GM23338 (cell line): ENCODE measurements around the gene ZNF544.

Experiments used
- CREB1 ChIP-seq: fragments of 250-450 bp; sonication (Bioruptor Pico); IDR thresholded peaks from 2 replicates; pipeline ENCODE4 v1.5.0; 2020; ENCODE audit warnings: low read depth, mild to moderate bottlenecking, moderate library complexity
- CTCF ChIP-seq, 2 experiments: fragments of 200-600 bp in 1 of 2; sonication (generic) in 1 of 2; conservative IDR thresholded peaks; 2 replicates each; pipeline versions ENCODE4 v1.5.1 to v1.6.1; 2016 to 2017; ENCODE audit warnings: antibody characterized with exemption in 2 of 2, low read depth in 2 of 2, mild to moderate bottlenecking in 2 of 2, moderate library complexity in 1 of 2
- EZH2 ChIP-seq: fragments of 200-600 bp; sonication (generic); IDR thresholded peaks from one replicate; pipeline ENCODE4 v1.8.0; 2017; ENCODE audit warnings: antibody characterized with exemption, mild to moderate bottlenecking, low read depth; ENCODE audit not compliant: unreplicated experiment
- EZH2phosphoT487 ChIP-seq: fragments of 200-600 bp; sonication (generic); IDR thresholded peaks from one replicate; pipeline ENCODE4 v1.8.1; 2018; ENCODE audit warnings: antibody characterized with exemption; ENCODE audit not compliant: unreplicated experiment
- JUNB ChIP-seq: IDR thresholded peaks from one replicate; pipeline ENCODE4 v1.6.1; 2016; ENCODE audit warnings: antibody characterized with exemption; ENCODE audit not compliant: unreplicated experiment
- POLR2AphosphoS5 ChIP-seq: IDR thresholded peaks from 2 replicates; pipeline ENCODE4 v1.6.1; 2016; ENCODE audit warnings: antibody characterized with exemption, low read depth
- REST ChIP-seq: IDR thresholded peaks from one replicate; pipeline ENCODE4 v1.6.1; 2018; ENCODE audit warnings: antibody characterized with exemption; ENCODE audit not compliant: unreplicated experiment
- STAT1 ChIP-seq: IDR thresholded peaks from one replicate; pipeline ENCODE4 v1.6.1; 2016; ENCODE audit warnings: antibody characterized with exemption; ENCODE audit not compliant: unreplicated experiment
- ZNF331 ChIP-seq: fragments of 250-450 bp; sonication (Bioruptor Pico); IDR thresholded peaks from 2 replicates; pipeline ENCODE4 v1.5.0; 2020; ENCODE audit warnings: low read depth, mild to moderate bottlenecking, moderate library complexity
- TF ChIP-seq, protein P1 (sequence below): IDR thresholded peaks from 2 replicates; pipeline ENCODE4 v1.6.1; 2016; ENCODE audit warnings: antibody characterized with exemption

GRCh38 chr19:58218899-58219298 lies 9.8 kb upstream of the ZNF544 start:
- TF ChIP-seq CTCF (conservative IDR thresholded peaks at IDR 0.05; ENCODE audit: low read depth in 2 of 2) (peak; percentile 26 to 65; a peak in 3 of 4 replicates), POLR2AphosphoS5 (no peak), REST (no peak), CREB1 (no peak), ZNF331 (no peak), EZH2phosphoT487 (no peak), EZH2 (no peak), JUNB (no peak), STAT1 (no peak)
- TF ChIP-seq, protein P1, sequence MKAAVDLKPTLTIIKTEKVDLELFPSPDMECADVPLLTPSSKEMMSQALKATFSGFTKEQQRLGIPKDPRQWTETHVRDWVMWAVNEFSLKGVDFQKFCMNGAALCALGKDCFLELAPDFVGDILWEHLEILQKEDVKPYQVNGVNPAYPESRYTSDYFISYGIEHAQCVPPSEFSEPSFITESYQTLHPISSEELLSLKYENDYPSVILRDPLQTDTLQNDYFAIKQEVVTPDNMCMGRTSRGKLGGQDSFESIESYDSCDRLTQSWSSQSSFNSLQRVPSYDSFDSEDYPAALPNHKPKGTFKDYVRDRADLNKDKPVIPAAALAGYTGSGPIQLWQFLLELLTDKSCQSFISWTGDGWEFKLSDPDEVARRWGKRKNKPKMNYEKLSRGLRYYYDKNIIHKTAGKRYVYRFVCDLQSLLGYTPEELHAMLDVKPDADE: no peak
